ENCODE measurements around the gene MCC. TPM values are rescaled to one million over a fixed set of nuclear protein-coding genes. Genes with fewer than 3 reads are reported as not detected.
A peak's percentile ranks its signal among the peaks of the same experiment; 100 is the strongest.

Gene MCC
- total RNA-seq, 4 donors from 2014 or later, result 57.7 to 91.5 (median 76.0) TPM

DNA sequence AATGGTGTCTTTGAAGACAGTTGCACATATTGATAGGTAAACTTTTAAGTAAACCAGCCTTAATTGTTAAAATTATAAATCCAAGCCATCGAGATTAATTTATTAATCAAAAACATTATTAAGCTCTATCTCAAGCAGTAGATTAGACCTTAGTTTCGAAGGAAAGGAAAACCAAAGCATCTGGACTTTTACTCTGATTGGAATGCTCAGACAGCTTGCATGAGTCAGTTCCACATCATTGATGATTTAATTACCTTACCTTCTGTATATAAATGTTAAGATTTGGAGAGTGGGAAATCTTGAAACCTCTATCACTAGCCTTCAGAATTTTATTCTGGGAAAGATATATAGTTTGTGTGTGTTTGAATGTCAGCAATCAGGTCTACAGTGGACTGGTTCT lies 487.8 kb downstream of the MCC start:
- H3K4me3 ChIP-seq (ENCODE audit: low read depth, poor library complexity, severe bottlenecking), result no peak overlapping the region
- intact Hi-C loops (cut with DNase I; ENCODE audit: low total_unique reads), result no loop called here
- 93% methylated on average over 2 of the region's 2 CpGs for WGBS, 2 donors
- DNase-seq (ENCODE audit: low spot score in 2 of 2), result no peak
- no peak for TF ChIP-seq POLR2A (IDR thresholded peaks at IDR 0.05)
- TF ChIP-seq, protein P1, sequence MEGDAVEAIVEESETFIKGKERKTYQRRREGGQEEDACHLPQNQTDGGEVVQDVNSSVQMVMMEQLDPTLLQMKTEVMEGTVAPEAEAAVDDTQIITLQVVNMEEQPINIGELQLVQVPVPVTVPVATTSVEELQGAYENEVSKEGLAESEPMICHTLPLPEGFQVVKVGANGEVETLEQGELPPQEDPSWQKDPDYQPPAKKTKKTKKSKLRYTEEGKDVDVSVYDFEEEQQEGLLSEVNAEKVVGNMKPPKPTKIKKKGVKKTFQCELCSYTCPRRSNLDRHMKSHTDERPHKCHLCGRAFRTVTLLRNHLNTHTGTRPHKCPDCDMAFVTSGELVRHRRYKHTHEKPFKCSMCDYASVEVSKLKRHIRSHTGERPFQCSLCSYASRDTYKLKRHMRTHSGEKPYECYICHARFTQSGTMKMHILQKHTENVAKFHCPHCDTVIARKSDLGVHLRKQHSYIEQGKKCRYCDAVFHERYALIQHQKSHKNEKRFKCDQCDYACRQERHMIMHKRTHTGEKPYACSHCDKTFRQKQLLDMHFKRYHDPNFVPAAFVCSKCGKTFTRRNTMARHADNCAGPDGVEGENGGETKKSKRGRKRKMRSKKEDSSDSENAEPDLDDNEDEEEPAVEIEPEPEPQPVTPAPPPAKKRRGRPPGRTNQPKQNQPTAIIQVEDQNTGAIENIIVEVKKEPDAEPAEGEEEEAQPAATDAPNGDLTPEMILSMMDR (IDR thresholded peaks at IDR 0.05), result no peak

DNA sequence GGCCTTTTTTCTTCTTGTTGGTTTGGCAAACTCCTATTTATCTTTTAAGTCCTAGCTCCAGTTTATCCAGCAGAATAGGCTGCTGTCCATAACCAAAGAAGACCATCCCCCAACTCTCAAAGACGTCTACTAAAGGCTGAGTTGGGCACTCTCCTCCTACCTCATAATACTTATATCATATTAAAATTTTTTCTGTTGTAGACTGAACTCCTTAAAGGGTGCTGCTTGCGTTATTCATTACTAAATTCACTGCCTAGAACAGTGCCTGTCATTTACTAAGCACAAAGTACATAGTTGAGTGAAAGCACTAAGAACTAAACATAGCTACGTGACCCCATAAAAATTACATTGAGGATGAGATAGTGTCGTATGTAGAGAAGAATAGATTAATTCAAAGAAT lies 490.0 kb downstream of the MCC start:
- H3K4me3 ChIP-seq (ENCODE audit: low read depth, poor library complexity, severe bottlenecking), result no peak overlapping the region
- no peak for DNase-seq (ENCODE audit: low spot score in 2 of 2)
- intact Hi-C loops (cut with DNase I; ENCODE audit: low total_unique reads), result loop anchor here (5.0 to 10.0 kb wide), 2 partner anchors 517 to 609 kb away; partner anchors contain the start of gene YTHDC2
- WGBS, 2 donors, result 88 to 93% methylated on average over 4 of the region's 4 CpGs
- TF ChIP-seq POLR2A (IDR thresholded peaks at IDR 0.05), result no peak
- TF ChIP-seq, protein P1 (IDR thresholded peaks at IDR 0.05), result no peak

DNA sequence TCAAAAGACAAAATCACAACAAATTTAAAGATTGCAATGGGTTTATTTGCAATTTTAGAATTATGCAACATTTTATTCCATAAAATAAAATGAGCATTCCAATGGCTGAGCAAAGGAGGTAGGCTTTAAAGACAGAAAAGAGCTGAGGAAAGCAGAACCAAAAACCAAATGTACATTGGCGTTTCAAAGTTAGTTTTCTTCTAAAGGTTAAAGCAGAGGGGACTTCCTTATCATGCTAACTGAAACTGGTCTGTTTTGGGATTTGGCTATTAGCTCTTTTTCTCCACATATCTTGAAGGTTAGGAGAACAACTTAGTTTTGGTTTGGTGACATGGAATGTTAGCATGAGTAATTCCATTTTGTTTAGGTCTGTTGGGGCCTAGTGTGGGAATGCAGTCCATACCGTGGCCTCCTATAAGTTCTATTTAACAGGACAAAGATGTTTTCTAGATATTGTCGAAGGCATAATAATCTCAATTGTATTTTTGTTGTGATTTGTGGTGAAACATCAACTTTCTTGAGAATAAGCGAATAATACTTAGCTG lies 491.4 kb downstream of the MCC start:
- WGBS, 2 donors, result 90% methylated on average over 4 of the region's 4 CpGs
- no peak for DNase-seq (ENCODE audit: low spot score in 2 of 2)
- no peak for TF ChIP-seq POLR2A (IDR thresholded peaks at IDR 0.05)
- TF ChIP-seq, protein P1 (IDR thresholded peaks at IDR 0.05), result no peak
- no peak overlapping the region for H3K4me3 ChIP-seq (ENCODE audit: low read depth, poor library complexity, severe bottlenecking)
- intact Hi-C loops (cut with DNase I; ENCODE audit: low total_unique reads), result loop anchor here (5.0 to 10.0 kb wide), 2 partner anchors 518 to 610 kb away; partner anchors contain the start of gene YTHDC2

DNA sequence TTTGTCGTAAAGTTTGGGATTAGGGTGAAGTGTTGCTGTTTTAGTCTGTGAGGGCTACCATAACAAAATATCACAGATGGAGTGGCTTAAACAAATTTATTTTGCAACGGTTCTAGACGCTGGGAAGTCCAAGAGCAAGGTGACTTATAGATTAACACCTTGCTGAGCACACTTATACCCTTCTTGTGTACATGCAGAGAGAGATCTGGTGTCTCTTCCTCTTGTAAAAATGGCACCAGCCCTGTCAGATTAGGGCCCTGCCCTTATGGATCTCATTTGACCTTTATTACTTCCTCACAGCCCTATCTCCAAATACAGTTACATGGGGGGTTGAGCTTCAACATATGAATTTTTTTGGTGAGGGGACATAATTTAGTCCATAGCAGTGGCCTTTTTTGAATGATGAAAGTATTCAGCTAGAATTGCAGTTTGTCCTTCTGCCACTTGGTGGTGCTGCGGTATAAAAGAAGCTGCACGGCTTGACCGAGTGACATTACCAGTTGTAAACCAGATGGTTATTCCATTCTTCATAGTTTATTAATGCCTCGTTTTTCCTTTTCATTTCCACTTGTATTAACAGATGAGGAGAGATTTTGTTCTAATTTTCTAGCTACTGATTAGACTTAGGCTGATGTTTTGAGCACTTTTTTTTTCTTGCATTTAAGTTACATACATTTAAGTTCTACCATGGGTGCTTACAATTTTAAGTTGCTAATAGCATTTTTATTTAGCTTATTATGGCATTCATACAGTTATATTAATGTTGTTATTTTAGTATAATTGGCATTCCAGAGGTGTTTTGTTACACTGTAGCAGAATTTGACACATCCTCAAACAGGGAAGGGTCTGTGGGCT lies 492.3 kb downstream of the MCC start:
- intact Hi-C loops (cut with DNase I; ENCODE audit: low total_unique reads), result loop anchor here (5.0 to 10.0 kb wide), 2 partner anchors 519 to 611 kb away; partner anchors contain the start of gene YTHDC2
- 22 to 27% methylated on average over 7 of the region's 7 CpGs for WGBS, 2 donors
- peak; percentile 71 to 93 for DNase-seq (ENCODE audit: low spot score in 2 of 2)
- TF ChIP-seq POLR2A (IDR thresholded peaks at IDR 0.05), result no peak
- TF ChIP-seq, protein P1 (IDR thresholded peaks at IDR 0.05), result peak in 1 of 3 donors; percentile 45
- H3K4me3 ChIP-seq (ENCODE audit: low read depth, poor library complexity, severe bottlenecking), result no peak overlapping the region

DNA sequence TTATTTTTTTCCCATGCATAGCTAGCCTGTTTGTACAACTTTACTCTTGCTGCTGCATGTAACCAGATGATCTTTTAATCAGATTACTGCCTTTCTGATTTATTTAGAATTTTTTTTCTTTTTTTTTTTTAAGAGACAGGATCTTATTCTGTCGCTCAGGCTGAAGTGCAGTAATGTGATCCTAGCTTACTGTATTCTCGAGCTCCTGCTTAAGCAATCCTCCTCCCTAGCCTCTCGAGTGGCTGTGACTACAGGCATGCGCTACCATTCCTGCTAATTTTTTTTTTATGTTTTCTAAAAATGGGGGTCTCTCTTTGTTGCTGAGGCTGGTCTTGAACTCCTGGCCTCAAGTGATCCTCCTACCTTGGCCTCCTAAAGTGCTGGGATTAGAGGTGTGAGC lies 502.0 kb downstream of the MCC start:
- WGBS, 2 donors, result 84 to 85% methylated on average over 4 of the region's 4 CpGs
- no peak for DNase-seq (ENCODE audit: low spot score in 2 of 2)
- no peak overlapping the region for H3K4me3 ChIP-seq (ENCODE audit: low read depth, poor library complexity, severe bottlenecking)
- intact Hi-C loops (cut with DNase I; ENCODE audit: low total_unique reads), result no loop called here
- no peak for TF ChIP-seq POLR2A (IDR thresholded peaks at IDR 0.05)
- TF ChIP-seq, protein P1 (IDR thresholded peaks at IDR 0.05), result no peak
